Keratinocyte (primary cell): Measurements from ENCODE around the gene MYO16. TPM values are rescaled to one million over a fixed set of nuclear protein-coding genes. Genes with fewer than 3 reads are reported as not detected.
A peak's percentile ranks its signal among the peaks of the same experiment; 100 is the strongest.

Source experiments
- DNase-seq: peaks from one replicate; pipeline ENCODE4 v3.0.0-alpha.2; 2011; ENCODE audit warnings: low read depth, missing footprints, low spot score
- FAIRE-seq: peaks from 2 replicates; lab custom pipeline; 2011; peaks lifted over from hg19 to GRCh38; lab: Jason Lieb, UNC
- H2AFZ ChIP-seq: 2 replicates; pipeline ENCODE4 v1.6.0; 2012; ENCODE audit warnings: low read length, control low read depth, inconsistent platforms; ENCODE audit not compliant: control insufficient read depth
- H3K27ac ChIP-seq: 2 replicates; pipeline ENCODE4 v1.5.1; 2011; ENCODE audit warnings: low read length; ENCODE audit not compliant: control insufficient read depth, insufficient read depth
- H3K27me3 ChIP-seq: 3 replicates; pipeline ENCODE4 v1.6.0; 2011; ENCODE audit warnings: low read length; ENCODE audit not compliant: control insufficient read depth, insufficient read depth; ENCODE audit errors: extremely low read depth
- H3K36me3 ChIP-seq, 2 experiments: 2 replicates in 1 of 2; 3 replicates in 1 of 2; pipeline ENCODE4 v1.5.1; 2011; ENCODE audit warnings: low read length in 2 of 2, mild to moderate bottlenecking in 1 of 2; ENCODE audit not compliant: control insufficient read depth in 2 of 2, insufficient read depth in 2 of 2; ENCODE audit errors: extremely low read depth in 1 of 2
- H3K4me1 ChIP-seq: 3 replicates; pipeline ENCODE4 v1.5.1; 2011; ENCODE audit warnings: low read length; ENCODE audit not compliant: control insufficient read depth, insufficient read depth; ENCODE audit errors: extremely low read depth
- H3K4me2 ChIP-seq: 3 replicates; pipeline ENCODE4 v1.6.0; 2011; ENCODE audit warnings: low read depth, low read length; ENCODE audit not compliant: control insufficient read depth, insufficient read depth; ENCODE audit errors: extremely low read depth
- H3K4me3 ChIP-seq, 3 experiments: fragments of 200-600 bp in 1 of 3; sonication (generic) in 1 of 3; 2 replicates in 2 of 3; 3 replicates in 1 of 3; pipeline ENCODE4 v1.5.1; 2011 to 2016; ENCODE audit warnings: low read length in 3 of 3, mild to moderate bottlenecking in 3 of 3, control low read depth in 2 of 3, inconsistent platforms in 1 of 3, low read depth in 1 of 3, mixed read lengths in 1 of 3, mixed run types in 1 of 3, moderate library complexity in 1 of 3; ENCODE audit not compliant: control insufficient read depth in 2 of 3, insufficient read depth in 2 of 3; ENCODE audit errors: extremely low read depth in 1 of 3
- H3K79me2 ChIP-seq: 2 replicates; pipeline ENCODE4 v1.6.0; 2012; ENCODE audit warnings: low read length; ENCODE audit not compliant: control insufficient read depth, insufficient read depth
- H3K9ac ChIP-seq: 3 replicates; pipeline ENCODE4 v1.6.0; 2011; ENCODE audit warnings: low read length; ENCODE audit not compliant: control insufficient read depth, insufficient read depth; ENCODE audit errors: extremely low read depth
- H3K9me1 ChIP-seq: 3 replicates; pipeline ENCODE4 v1.6.0; 2011; ENCODE audit warnings: low read length; ENCODE audit not compliant: control insufficient read depth, insufficient read depth; ENCODE audit errors: extremely low read depth
- H3K9me3 ChIP-seq: 2 replicates; pipeline ENCODE4 v1.5.1; 2012; ENCODE audit warnings: low read depth, low read length; ENCODE audit not compliant: control insufficient read depth
- H4K20me1 ChIP-seq: 3 replicates; pipeline ENCODE4 v1.6.0; 2011; ENCODE audit warnings: low read length; ENCODE audit not compliant: control insufficient read depth, insufficient read depth; ENCODE audit errors: extremely low read depth
- CTCF ChIP-seq, 3 experiments: IDR thresholded peaks in 1 of 3; conservative IDR thresholded peaks in 1 of 3; optimal IDR thresholded peaks in 1 of 3; 2 replicates in 2 of 3; 3 replicates in 1 of 3; pipeline versions ENCODE3 to v1.5.1; 2011; ENCODE audit warnings: low read length in 3 of 3, mild to moderate bottlenecking in 3 of 3, moderate library complexity in 2 of 3, control low read depth in 1 of 3, inconsistent platforms in 1 of 3; ENCODE audit not compliant: insufficient read depth in 2 of 3; ENCODE audit errors: extremely low read depth in 1 of 3
- EZH2 ChIP-seq: IDR thresholded peaks from one replicate; pipeline ENCODE4 v1.6.1; 2012; ENCODE audit warnings: inconsistent platforms, mild to moderate bottlenecking, low read length, moderate library complexity
- dilution Hi-C: fragments of 300-500 bp; cut with MboI; formaldehyde crosslinking; loops from one replicate; pipeline ENCODE4 v1.7.0; 2020; ENCODE audit warnings: low sequenced_read_pairs; ENCODE audit not compliant: extremely low pct_ligation_motif_present
- polyA plus RNA-seq, 5 experiments: library from polyadenylated mRNA; depleted of rRNA in 3 of 5; stranded (reverse) in 3 of 5; stranded (forward) in 1 of 5; unstranded in 1 of 5; fragments of >200 nt; gene quantifications; 1 replicate in 1 of 5; 2 replicates in 3 of 5; 3 replicates in 1 of 5; pipeline versions ENCODE4 v1.2.1 to v1.2.3, GENCODE V29; 2011 to 2012; ENCODE audit warnings: missing spikeins in 2 of 5, low read depth in 1 of 5, low replicate concordance in 1 of 5

Gene MYO16
- polyA plus RNA-seq, 1 donor (not counting 4 experiments of a cell fraction or from before 2014, with no cell fraction given): 0.08 TPM

DNA sequence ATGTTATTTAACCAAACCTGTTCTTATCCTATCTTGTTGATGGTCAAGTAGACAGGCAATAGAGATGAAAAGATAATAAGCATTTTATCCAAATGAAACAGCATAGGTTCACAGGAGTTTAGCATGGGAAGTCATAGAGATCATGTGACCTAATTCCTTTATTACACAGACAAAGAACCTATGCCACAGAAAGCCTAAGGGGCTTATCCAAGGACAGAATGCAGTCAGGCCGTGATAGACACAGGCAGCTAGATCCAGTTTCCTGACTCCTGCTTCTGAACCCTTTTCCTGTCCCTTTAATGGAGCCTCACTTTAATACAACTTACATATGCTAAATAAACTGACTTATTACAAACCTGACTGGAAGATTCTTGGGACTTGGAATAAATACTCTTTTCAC, 624.9 kb downstream of the MYO16 start:
- TF ChIP-seq CTCF (optimal IDR thresholded peaks at IDR 0.05 in 1 of 3, IDR thresholded peaks at IDR 0.05 in 1 of 3, conservative IDR thresholded peaks at IDR 0.05 in 1 of 3; ENCODE audit: extremely low read depth in 1 of 3, insufficient read depth in 2 of 3, low read length in 3 of 3): no peak
- no peak for TF ChIP-seq EZH2
- DNase-seq (no peak), FAIRE-seq (peak; percentile 80)
- H2AFZ ChIP-seq: peak overlapping the region; percentile 29
- H3K27me3 ChIP-seq: no peaks in the 10 kb centered on the region
- no peaks in the 10 kb centered on the region for H3K9me3 ChIP-seq
- no peak overlapping the region for H3K4me3 ChIP-seq
- H3K36me3 ChIP-seq: no peaks in the 10 kb centered on the region
- H3K9ac ChIP-seq: peak overlapping the region; percentile 28
- H3K9me1 ChIP-seq: no peaks in the 10 kb centered on the region
- peaks cover 8% of the 10 kb centered on the region for H3K79me2 ChIP-seq
- dilution Hi-C loops: no loop called here
- peak overlapping the region; percentile 54 for H3K4me2 ChIP-seq
- H3K4me1 ChIP-seq: peaks cover 58% of the 10 kb centered on the region
- no peaks in the 10 kb centered on the region for H4K20me1 ChIP-seq
- H3K27ac ChIP-seq: peak overlapping the region; percentile 96

GRCh38 chr13:109255141-109255856, 625.9 kb downstream of the MYO16 start:
- peak; percentile 9 for FAIRE-seq
- H3K27me3 ChIP-seq: no peaks in the 10 kb centered on the region
- H3K79me2 ChIP-seq: peaks cover 10% of the 10 kb centered on the region
- peak overlapping the region; percentile 19 for H3K4me2 ChIP-seq
- no peaks in the 10 kb centered on the region for H3K9me3 ChIP-seq
- H3K4me1 ChIP-seq: peaks cover 54% of the 10 kb centered on the region
- no peak overlapping the region for H3K4me3 ChIP-seq
- dilution Hi-C loops: no loop called here
- H3K9me1 ChIP-seq: no peaks in the 10 kb centered on the region
- no peaks in the 10 kb centered on the region for H4K20me1 ChIP-seq
- TF ChIP-seq EZH2 (no peak), CTCF (optimal IDR thresholded peaks at IDR 0.05 in 1 of 3, IDR thresholded peaks at IDR 0.05 in 1 of 3, conservative IDR thresholded peaks at IDR 0.05 in 1 of 3; ENCODE audit: extremely low read depth in 1 of 3, insufficient read depth in 2 of 3, low read length in 3 of 3) (no peak)
- no peak for DNase-seq
- no peak overlapping the region for H2AFZ ChIP-seq
- H3K36me3 ChIP-seq: no peaks in the 10 kb centered on the region
- H3K9ac ChIP-seq: no peak overlapping the region
- peak overlapping the region; percentile 96 for H3K27ac ChIP-seq
